ENCODE data around the gene SLC2A9. TPM values are rescaled to one million over a fixed set of nuclear protein-coding genes. Genes with fewer than 3 reads are reported as not detected.

SLC2A9 gene
- total RNA-seq, 1 donor: 3.2 TPM

Small RNAs within 50 kb of the gene (small RNA-seq; reads per million reads assigned to genes)
- not detected for gene RNA5SP154

Other genes with a start within 250 kb of the SLC2A9 start
- not detected for gene DRD5, start 239.9 kb downstream of the SLC2A9 start, total RNA-seq
- 261 TPM for gene WDR1, start 95.3 kb upstream of the SLC2A9 start, total RNA-seq

Measured in hematopoietic multipotent progenitor cell (in vitro differentiated cells).